ENCODE measurements around the gene PLEKHB2. TPM values are rescaled to one million over a fixed set of nuclear protein-coding genes. Genes with fewer than 3 reads are reported as not detected.
"Not testable (repeated sequence)": the region's sequence is repeated elsewhere in the genome, so short reads cannot be mapped to it uniquely, and the experiment has no call there.

The PLEKHB2 gene
- total RNA-seq, 3 donors from 2014 or later, result 73.8 to 129 (median 124) TPM

GRCh38 chr2:131155208-131155855 lies 50.2 kb downstream of the PLEKHB2 start:
- DNase-seq, result no peak
- Histone ChIP-seq H3K4me3 (no peak overlapping the region), H3K9me3 (no peaks in the 10 kb centered on the region), H3K36me3 (ENCODE audit: low read depth) (no peaks in the 10 kb centered on the region), H3K4me1 (ENCODE audit: low read depth) (no peaks in the 10 kb centered on the region)
- intact Hi-C loops (cut with DNase I, micrococcal nuclease), result no loop called here
- no peak for ATAC-seq
- no peak for TF ChIP-seq CTCF (IDR thresholded peaks at IDR 0.05)

DNA sequence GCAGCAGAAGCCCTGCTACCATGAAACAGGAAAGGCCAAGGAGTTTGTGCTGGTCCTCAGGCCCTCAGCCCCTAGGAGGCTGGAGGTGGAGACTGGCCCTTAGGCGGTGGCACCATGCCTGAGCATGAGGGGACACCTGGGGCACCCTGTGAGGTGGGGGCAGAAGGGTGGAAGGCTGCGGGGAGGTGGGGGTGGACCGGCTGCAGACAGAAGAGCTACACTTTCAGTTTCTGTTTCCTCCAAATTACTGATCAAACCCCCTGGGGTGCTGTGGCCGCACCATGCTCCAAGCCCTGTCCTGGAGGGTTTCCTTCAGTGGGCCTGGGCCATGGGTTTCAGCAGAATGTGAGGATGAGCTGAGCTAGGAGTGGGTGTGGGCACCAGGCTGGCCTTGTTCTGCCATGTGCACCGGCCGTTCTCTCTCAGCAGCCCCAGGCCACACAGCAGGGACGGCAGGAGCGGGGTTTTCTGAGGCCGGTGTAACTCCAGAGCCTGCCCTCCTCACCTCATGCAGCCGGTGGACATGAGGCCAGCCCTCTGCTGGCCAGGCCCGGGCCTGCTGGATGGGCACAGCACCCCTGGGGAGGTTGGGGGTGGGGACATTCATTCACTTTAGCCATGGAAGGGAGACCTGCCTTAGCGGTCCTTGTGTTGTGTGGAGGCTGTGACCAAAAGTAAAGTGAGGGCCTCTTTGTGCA lies 51.5 kb downstream of the PLEKHB2 start:
- Histone ChIP-seq H3K9me3 (no peaks in the 10 kb centered on the region), H3K4me1 (ENCODE audit: low read depth) (no peaks in the 10 kb centered on the region), H3K4me3 (no peak overlapping the region), H3K36me3 (ENCODE audit: low read depth) (no peaks in the 10 kb centered on the region)
- intact Hi-C loops (cut with DNase I, micrococcal nuclease), result no loop called here
- ATAC-seq (no peak), DNase-seq (no peak)
- no peak for TF ChIP-seq CTCF (IDR thresholded peaks at IDR 0.05)

GRCh38 chr2:131165562-131165961 lies 60.4 kb downstream of the PLEKHB2 start:
- intact Hi-C loops (cut with DNase I, micrococcal nuclease); H3K4me3 ChIP-seq; H3K36me3 ChIP-seq (ENCODE audit: low read depth); H3K9me3 ChIP-seq; DNase-seq; H3K4me1 ChIP-seq (ENCODE audit: low read depth); ATAC-seq: not testable (repeated sequence)

DNA sequence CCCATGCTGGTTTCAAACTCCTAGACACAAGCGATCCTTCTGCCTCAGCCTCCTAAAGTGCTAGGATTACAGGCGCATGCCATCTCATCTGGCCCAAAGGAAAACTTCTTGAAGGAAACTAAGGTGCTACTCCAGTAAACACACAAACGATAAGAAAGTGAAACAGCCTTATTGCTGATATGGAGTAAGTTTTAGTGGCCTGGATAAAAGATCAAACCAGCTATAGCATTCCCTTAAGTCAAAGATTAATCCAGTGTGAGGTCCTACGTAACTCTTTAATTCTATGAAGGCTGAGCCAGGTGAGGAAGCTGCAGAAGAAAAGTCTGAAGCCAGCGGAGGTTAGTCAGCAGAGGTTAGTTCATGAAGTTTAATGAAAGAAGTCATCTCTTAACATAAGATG lies 63.4 kb downstream of the PLEKHB2 start:
- H3K36me3 ChIP-seq (ENCODE audit: low read depth), result no peaks in the 10 kb centered on the region

GRCh38 chr2:131178050-131178449 lies 72.9 kb downstream of the PLEKHB2 start:
- DNase-seq; H3K4me3 ChIP-seq; H3K36me3 ChIP-seq (ENCODE audit: low read depth); H3K4me1 ChIP-seq (ENCODE audit: low read depth); H3K9me3 ChIP-seq; ATAC-seq; intact Hi-C loops (cut with DNase I, micrococcal nuclease): not testable (repeated sequence)

More for the DNA sequence above, 63.4 kb downstream of the PLEKHB2 start:
- no peaks in the 10 kb centered on the region for H3K4me1 ChIP-seq (ENCODE audit: low read depth)
- no peak for TF ChIP-seq CTCF (IDR thresholded peaks at IDR 0.05)
- DNase-seq, result peak in 1 of 3 donors; percentile 19
- no peak overlapping the region for H3K4me3 ChIP-seq
- no peaks in the 10 kb centered on the region for H3K9me3 ChIP-seq
- ATAC-seq, result peak; percentile 91
- intact Hi-C loops (cut with DNase I, micrococcal nuclease), result no loop called here

DNA sequence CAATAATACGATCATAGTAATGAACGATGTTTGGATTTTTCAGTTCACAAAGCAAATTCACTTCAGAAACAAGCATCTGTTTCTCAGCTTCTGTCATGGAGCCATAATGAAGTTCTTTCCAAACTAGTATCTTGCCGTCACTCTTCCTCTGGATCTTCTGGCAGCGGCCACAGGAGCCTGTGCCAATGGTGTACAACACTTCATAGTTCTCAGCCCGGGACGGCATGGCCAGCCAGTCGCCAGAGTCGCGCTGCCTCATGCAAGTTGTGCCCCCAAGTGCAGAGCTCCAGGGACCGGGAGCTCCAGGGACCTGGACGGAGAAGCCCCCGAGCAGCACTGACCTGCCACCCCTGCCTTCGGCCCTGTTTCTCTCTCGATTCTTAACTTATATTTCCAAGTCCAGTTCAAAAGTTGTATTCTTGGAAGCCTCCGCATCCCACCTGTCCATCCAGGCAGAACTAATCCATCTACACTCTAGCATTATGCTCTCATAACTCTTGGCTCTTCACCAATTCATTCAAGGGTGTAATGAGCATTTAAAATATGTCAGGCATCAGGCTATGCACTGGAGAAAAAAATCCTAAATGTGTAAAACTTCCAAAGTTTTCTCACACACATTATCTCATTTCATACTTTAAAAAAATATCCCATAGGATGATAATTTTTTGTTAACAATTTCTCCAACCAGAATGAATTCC lies 73.7 kb downstream of the PLEKHB2 start:
- H3K9me3 ChIP-seq; H3K4me1 ChIP-seq (ENCODE audit: low read depth); ATAC-seq; intact Hi-C loops (cut with DNase I, micrococcal nuclease); H3K36me3 ChIP-seq (ENCODE audit: low read depth); H3K4me3 ChIP-seq: not testable (repeated sequence)
- peak in 1 of 3 donors; percentile 37 for DNase-seq

DNA sequence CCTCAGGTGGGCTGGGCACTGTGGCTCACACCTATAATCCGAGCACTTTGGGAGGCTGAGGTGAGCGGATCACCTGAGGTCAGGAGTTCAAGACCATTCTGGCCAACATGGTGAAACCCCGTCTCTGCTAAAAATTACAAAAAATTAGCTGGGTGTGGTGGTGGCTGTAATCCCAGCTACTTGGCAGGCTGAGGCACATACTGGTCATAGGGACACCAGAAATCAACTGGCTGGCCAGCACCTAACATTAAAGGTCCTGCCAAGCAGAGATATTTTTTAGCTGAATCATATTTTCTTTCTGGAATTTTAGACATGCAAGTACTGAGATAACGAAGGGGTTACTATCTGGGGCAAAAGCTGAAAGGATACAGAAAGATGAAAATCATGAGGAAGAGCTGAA lies 76.3 kb downstream of the PLEKHB2 start:
- ATAC-seq; H3K9me3 ChIP-seq; intact Hi-C loops (cut with DNase I, micrococcal nuclease); H3K4me1 ChIP-seq (ENCODE audit: low read depth); DNase-seq; H3K4me3 ChIP-seq; H3K36me3 ChIP-seq (ENCODE audit: low read depth): not testable (repeated sequence)

GRCh38 chr2:131193421-131193820 lies 88.3 kb downstream of the PLEKHB2 start:
- H3K4me1 ChIP-seq (ENCODE audit: low read depth); H3K36me3 ChIP-seq (ENCODE audit: low read depth); H3K9me3 ChIP-seq; intact Hi-C loops (cut with DNase I, micrococcal nuclease); DNase-seq; H3K4me3 ChIP-seq; ATAC-seq: not testable (repeated sequence)

- intact Hi-C loops (cut with DNase I, micrococcal nuclease); DNase-seq; H3K36me3 ChIP-seq (ENCODE audit: low read depth); H3K9me3 ChIP-seq; ATAC-seq; H3K4me1 ChIP-seq (ENCODE audit: low read depth); H3K4me3 ChIP-seq: not testable (repeated sequence)
Observed at GRCh38 chr2:131196186-131196585, 91.0 kb downstream of the PLEKHB2 start.
